Panc1 (cell line): ENCODE data around the gene CDKL4. TPM values are rescaled to one million over a fixed set of nuclear protein-coding genes. Genes with fewer than 3 reads are reported as not detected.

Experiments used
- ATAC-seq: fragments of 200-7000 bp; cut with Tn5 transposase; 2 replicates; pipeline ENCODE4 v1.9.1; 2020; ENCODE audit warnings: mild to moderate bottlenecking, moderate library complexity
- BruUV-seq: library from RNA; stranded (reverse); fragments of 400-500 nt; replicated peaks from 2 replicates; lab custom pipeline; 2021; lab: Mats Ljungman, UMichigan
- CTCF ChIA-PET: fragments of 300-600 bp; sonication (Branson Sonifier 250); formaldehyde crosslinking; loops from one replicate; lab custom pipeline; 2022; ENCODE audit warnings: antibody characterized with exemption; lab: Charles Lee
- POLR2A ChIA-PET: fragments of 300-600 bp; sonication (Branson Sonifier 250); formaldehyde crosslinking; loops from one replicate; lab custom pipeline; 2022; ENCODE audit warnings: antibody characterized with exemption; lab: Charles Lee
- DNase-seq: peaks from one replicate; pipeline ENCODE4 v3.0.0-alpha.2; 2010; ENCODE audit warnings: low read depth, low spot score
- H3K27ac ChIP-seq: 2 replicates; pipeline ENCODE4 v1.5.1; 2011; ENCODE audit warnings: mild to moderate bottlenecking, low read length, inconsistent platforms
- H3K27me3 ChIP-seq: fragments of 200-500 bp; sonication (Bioruptor generic); 2 replicates; pipeline ENCODE4 v1.6.0; 2014; ENCODE audit warnings: low read length, inconsistent platforms; ENCODE audit not compliant: control insufficient read depth, insufficient read depth
- H3K36me3 ChIP-seq: fragments of 200-500 bp; sonication (Bioruptor generic); 2 replicates; pipeline ENCODE4 v1.5.1; 2014; ENCODE audit warnings: inconsistent platforms, mild to moderate bottlenecking, low read length, moderate library complexity; ENCODE audit not compliant: control insufficient read depth, insufficient read depth
- H3K4me1 ChIP-seq: 2 replicates; pipeline ENCODE4 v1.5.1; 2011; ENCODE audit warnings: inconsistent platforms, mild to moderate bottlenecking, low read length, moderate library complexity; ENCODE audit not compliant: control insufficient read depth, insufficient read depth
- H3K4me3 ChIP-seq, 2 experiments: 2 replicates each; pipeline ENCODE4 v1.5.1; 2011 to 2012; ENCODE audit warnings: low read depth in 2 of 2, low read length in 2 of 2, mild to moderate bottlenecking in 2 of 2, inconsistent platforms in 1 of 2, moderate library complexity in 1 of 2
- H3K9me3 ChIP-seq: fragments of 200-500 bp; sonication (Bioruptor generic); 2 replicates; pipeline ENCODE4 v1.5.1; 2014; ENCODE audit warnings: low read depth, mild to moderate bottlenecking, inconsistent platforms, low read length, moderate library complexity; ENCODE audit not compliant: control insufficient read depth, insufficient read depth
- POLR2AphosphoS5 ChIP-seq: IDR thresholded peaks from 2 replicates; pipeline ENCODE4 v1.6.1; 2012; ENCODE audit warnings: mild to moderate bottlenecking, low read depth, low read length, moderate library complexity
- SIN3A ChIP-seq: IDR thresholded peaks from 2 replicates; pipeline ENCODE4 v1.6.1; 2012; ENCODE audit warnings: low read depth, mild to moderate bottlenecking, low read length, moderate library complexity, borderline replicate concordance; ENCODE audit not compliant: insufficient read depth
- TCF7L2 ChIP-seq: IDR thresholded peaks from 2 replicates; pipeline ENCODE4 v1.6.1; 2011; ENCODE audit warnings: mild to moderate bottlenecking, low read depth, low read length, inconsistent platforms
- in situ Hi-C: cut with HindIII; loops from 2 replicates; pipeline ENCODE4 v1.10.0; 2016; ENCODE audit warnings: low sequenced_read_pairs, low pct_unique_long_range_greater_than_20kb
- intact Hi-C: fragments of 100-400 bp; cut with micrococcal nuclease; formaldehyde crosslinking; loops from one replicate; pipeline ENCODE4 v1.10.0; 2022; ENCODE audit not compliant: unreplicated experiment
- total RNA-seq: library from RNA; stranded (reverse); gene quantifications from one replicate; pipeline ENCODE4 v1.2.1, GENCODE V29; 2021; ENCODE audit not compliant: unreplicated experiment
- TF ChIP-seq, protein P1 (sequence below): fragments of 450-650 bp; IDR thresholded peaks from 2 replicates; pipeline ENCODE4 v1.5.1; 2017; ENCODE audit warnings: mild to moderate bottlenecking
- TF ChIP-seq, protein P2 (sequence below), 2 experiments: IDR thresholded peaks; 2 replicates each; pipeline ENCODE4 v1.6.1; 2011 to 2012; ENCODE audit warnings: low read depth in 2 of 2, control low read depth in 1 of 2, low read length in 1 of 2, mild to moderate bottlenecking in 1 of 2, moderate library complexity in 1 of 2; ENCODE audit not compliant: insufficient read depth in 1 of 2

CDKL4 gene
- total RNA-seq, 1 experiment from 2014 or later: not detected

DNA sequence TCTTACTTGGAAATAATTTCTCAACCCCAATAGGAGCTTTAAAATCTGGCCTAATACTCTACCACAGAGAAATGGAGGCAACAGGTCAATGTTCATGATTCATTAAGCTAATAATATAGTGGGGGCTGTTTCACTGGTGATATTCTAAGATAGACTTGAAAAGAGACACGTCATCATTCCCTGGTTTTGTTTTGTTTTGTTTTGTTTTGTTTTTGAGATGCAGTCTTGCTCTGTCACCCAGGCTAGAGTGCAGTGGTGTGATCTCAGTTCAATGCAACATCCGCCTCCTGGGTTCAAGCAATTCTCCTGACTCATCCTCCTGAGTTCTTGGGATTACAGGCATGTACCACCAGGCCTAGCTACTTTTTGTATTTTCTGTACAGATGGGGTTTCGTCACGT is 85.4 kb downstream of the CDKL4 start:
- Histone ChIP-seq H3K27me3 (no peaks in the 10 kb centered on the region), H3K36me3 (no peaks in the 10 kb centered on the region), H3K27ac (no peak overlapping the region), H3K9me3 (no peaks in the 10 kb centered on the region), H3K4me1 (no peaks in the 10 kb centered on the region), H3K4me3 (no peak overlapping the region)
- no peak for ATAC-seq
- ChIA-PET CTCF (no interaction called here), POLR2A (no interaction called here)
- in situ Hi-C loops: no loop called here
- intact Hi-C loops: no loop called here
- DNase-seq: no peak
- TF ChIP-seq POLR2AphosphoS5 (no peak), TCF7L2 (no peak), SIN3A (no peak)
- TF ChIP-seq, protein P1, sequence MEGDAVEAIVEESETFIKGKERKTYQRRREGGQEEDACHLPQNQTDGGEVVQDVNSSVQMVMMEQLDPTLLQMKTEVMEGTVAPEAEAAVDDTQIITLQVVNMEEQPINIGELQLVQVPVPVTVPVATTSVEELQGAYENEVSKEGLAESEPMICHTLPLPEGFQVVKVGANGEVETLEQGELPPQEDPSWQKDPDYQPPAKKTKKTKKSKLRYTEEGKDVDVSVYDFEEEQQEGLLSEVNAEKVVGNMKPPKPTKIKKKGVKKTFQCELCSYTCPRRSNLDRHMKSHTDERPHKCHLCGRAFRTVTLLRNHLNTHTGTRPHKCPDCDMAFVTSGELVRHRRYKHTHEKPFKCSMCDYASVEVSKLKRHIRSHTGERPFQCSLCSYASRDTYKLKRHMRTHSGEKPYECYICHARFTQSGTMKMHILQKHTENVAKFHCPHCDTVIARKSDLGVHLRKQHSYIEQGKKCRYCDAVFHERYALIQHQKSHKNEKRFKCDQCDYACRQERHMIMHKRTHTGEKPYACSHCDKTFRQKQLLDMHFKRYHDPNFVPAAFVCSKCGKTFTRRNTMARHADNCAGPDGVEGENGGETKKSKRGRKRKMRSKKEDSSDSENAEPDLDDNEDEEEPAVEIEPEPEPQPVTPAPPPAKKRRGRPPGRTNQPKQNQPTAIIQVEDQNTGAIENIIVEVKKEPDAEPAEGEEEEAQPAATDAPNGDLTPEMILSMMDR: no peak
- TF ChIP-seq, protein P2, sequence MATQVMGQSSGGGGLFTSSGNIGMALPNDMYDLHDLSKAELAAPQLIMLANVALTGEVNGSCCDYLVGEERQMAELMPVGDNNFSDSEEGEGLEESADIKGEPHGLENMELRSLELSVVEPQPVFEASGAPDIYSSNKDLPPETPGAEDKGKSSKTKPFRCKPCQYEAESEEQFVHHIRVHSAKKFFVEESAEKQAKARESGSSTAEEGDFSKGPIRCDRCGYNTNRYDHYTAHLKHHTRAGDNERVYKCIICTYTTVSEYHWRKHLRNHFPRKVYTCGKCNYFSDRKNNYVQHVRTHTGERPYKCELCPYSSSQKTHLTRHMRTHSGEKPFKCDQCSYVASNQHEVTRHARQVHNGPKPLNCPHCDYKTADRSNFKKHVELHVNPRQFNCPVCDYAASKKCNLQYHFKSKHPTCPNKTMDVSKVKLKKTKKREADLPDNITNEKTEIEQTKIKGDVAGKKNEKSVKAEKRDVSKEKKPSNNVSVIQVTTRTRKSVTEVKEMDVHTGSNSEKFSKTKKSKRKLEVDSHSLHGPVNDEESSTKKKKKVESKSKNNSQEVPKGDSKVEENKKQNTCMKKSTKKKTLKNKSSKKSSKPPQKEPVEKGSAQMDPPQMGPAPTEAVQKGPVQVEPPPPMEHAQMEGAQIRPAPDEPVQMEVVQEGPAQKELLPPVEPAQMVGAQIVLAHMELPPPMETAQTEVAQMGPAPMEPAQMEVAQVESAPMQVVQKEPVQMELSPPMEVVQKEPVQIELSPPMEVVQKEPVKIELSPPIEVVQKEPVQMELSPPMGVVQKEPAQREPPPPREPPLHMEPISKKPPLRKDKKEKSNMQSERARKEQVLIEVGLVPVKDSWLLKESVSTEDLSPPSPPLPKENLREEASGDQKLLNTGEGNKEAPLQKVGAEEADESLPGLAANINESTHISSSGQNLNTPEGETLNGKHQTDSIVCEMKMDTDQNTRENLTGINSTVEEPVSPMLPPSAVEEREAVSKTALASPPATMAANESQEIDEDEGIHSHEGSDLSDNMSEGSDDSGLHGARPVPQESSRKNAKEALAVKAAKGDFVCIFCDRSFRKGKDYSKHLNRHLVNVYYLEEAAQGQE (IDR thresholded peaks at IDR 0.05; ENCODE audit: insufficient read depth in 1 of 2, low read depth in 2 of 2, low read length in 1 of 2): no peak
- no TSS peak for BruUV-seq

DNA sequence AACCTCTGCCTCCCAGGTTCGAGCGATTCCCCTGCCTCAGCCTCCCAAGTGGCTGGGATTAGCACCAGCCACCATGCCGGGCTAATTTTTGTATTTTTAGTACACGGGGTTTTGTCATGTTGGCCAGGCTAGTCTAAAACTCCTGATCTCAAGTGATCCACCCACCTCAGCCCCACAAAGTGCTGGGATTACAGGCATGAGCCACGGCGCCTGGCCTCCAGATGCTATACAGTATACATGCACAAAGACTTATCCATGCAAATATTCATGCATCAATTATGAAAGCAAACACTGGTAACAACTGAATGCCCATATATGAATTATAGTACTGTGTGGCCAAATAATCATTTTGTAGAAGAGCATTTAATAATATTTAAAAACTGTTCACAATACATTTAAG is 86.9 kb downstream of the CDKL4 start:
- no peaks in the 10 kb centered on the region for H3K36me3 ChIP-seq
- H3K9me3 ChIP-seq: no peaks in the 10 kb centered on the region
- DNase-seq: no peak
- no TSS peak for BruUV-seq
- TF ChIP-seq SIN3A (no peak), POLR2AphosphoS5 (no peak), TCF7L2 (no peak)
- TF ChIP-seq, protein P2 (IDR thresholded peaks at IDR 0.05; ENCODE audit: insufficient read depth in 1 of 2, low read depth in 2 of 2, low read length in 1 of 2): no peak
- TF ChIP-seq, protein P1: no peak
- intact Hi-C loops (no loop called here), in situ Hi-C loops (no loop called here)
- no peak overlapping the region for H3K4me3 ChIP-seq
- no peaks in the 10 kb centered on the region for H3K27me3 ChIP-seq
- H3K4me1 ChIP-seq: no peaks in the 10 kb centered on the region
- ATAC-seq: no peak
- H3K27ac ChIP-seq: no peak overlapping the region
- ChIA-PET CTCF (interaction anchor here (0.6 kb wide), 1 partner anchor 48 kb away, joined by 3 read pairs; no protein-coding TSS in a partner anchor), POLR2A (no interaction called here)
